ENCODE data around the gene PKN2.
"Not testable (repeated sequence)": the region's sequence is repeated elsewhere in the genome, so short reads cannot be mapped to it uniquely, and the experiment has no call there.

The PKN2 gene

GRCh38 chr1:88680911-88681622 is 3.0 kb upstream of the PKN2 start:
- no peak for DNase-seq

DNA sequence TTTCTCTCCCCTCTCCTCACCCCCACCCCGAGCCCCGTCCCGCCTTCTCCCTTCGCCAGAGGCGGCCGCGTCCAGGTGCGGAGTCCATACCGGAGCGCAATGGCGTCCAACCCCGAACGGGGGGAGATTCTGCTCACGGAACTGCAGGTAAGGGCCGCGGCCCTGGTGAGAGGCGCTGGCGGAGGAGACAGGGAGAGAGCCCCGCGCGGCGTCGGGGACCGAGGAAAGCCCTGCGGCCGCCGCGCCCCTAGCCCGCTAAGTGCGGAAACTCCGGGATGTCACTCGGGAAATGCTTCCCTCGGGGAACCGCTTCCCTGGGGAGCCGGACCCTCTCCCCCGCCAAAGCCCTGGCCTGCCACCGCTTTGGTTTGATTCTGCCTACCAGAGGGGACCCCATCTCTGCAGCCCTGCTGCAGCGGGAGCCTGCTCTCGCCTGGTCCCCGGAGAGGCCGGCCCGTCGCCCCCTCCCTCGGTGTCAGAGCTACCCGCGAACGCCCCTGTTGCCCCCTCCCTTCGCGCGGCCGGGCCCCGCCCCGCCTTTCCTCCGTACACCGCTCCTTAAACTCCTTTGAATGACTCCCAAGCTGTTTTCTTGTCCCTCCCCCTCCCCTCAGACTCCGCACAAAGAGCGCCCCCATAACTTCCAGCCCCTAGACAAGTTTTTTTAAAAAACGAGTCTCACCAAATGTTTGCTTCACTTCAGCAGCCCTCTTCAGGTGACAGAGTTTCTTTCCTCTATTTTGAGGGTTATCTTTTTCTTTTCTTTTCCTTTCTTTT is 597 bp downstream of the PKN2 start:
- DNase-seq: peak; percentile 53

GRCh38 chr1:88685259-88685620 is 1.2 kb downstream of the PKN2 start:
- no peak for DNase-seq

DNA sequence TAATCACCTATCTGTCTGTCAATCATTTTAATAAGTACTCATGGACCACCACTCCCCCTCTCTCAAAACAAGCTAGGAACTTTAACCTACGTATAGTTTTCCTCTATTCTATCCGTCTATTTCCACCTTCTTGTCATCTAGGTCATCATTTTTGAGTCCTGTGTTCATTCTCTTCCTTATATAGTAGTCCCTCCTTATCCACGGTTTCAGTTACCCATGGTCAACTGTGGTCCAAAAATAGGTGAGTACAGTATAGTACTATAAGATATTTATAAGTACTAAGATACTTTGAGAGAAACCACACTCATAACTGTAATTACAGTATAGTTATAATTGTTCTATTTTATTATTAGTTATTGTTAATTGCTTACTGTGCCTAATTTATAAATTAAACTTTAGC is 7.5 kb downstream of the PKN2 start:
- DNase-seq: no peak

- DNase-seq: no peak
Measured at GRCh38 chr1:88695781-88696180, 11.7 kb downstream of the PKN2 start.

- no peak for DNase-seq
Measured at GRCh38 chr1:88697503-88697902, 13.4 kb downstream of the PKN2 start.

DNA sequence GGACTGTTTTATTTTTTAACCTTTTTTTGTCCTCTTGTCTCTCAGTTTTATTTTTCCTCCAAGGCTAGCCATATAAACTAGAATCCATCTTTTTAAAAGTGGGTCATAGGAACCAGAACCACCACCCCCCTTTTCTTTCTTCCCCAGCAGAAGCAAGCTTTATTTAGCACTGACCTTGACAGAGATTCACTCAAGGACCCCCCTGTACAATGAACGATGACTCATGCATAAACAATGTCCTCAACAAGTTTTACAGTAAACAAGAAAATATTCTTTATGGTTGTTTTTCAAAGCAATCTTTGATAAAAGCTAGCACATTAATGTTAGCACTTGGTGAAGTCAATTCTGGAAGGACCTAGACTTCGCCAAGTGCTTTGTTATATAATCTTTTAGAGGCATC is 14.1 kb downstream of the PKN2 start:
- DNase-seq: no peak

GRCh38 chr1:88698764-88699163 is 14.7 kb downstream of the PKN2 start:
- DNase-seq: no peak

GRCh38 chr1:88700425-88701013 is 16.4 kb downstream of the PKN2 start:
- DNase-seq: no peak

- no peak for DNase-seq
Measured at GRCh38 chr1:88701275-88701674, 17.2 kb downstream of the PKN2 start.

- not testable (repeated sequence) for DNase-seq
Measured at GRCh38 chr1:88701793-88702192, 17.7 kb downstream of the PKN2 start.

DNA sequence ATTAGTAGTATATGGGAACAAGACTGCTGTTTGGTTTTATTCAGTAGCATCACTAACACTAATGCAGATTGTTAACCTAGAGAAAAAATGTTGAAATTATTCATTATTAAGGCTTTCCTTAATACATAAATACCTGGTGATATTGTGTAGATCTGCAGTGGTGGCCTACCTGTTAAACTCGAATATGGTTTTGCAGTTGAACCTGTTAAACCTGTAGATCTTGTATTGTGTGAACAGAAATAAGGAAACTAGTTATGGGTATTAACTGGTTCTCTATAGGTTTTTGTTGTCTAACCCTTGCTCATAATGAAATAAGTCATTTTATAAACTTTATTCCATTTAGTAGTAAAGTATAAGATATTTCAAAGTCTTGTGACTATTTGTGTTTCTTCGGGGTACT is 23.9 kb downstream of the PKN2 start:
- DNase-seq: no peak

DNA sequence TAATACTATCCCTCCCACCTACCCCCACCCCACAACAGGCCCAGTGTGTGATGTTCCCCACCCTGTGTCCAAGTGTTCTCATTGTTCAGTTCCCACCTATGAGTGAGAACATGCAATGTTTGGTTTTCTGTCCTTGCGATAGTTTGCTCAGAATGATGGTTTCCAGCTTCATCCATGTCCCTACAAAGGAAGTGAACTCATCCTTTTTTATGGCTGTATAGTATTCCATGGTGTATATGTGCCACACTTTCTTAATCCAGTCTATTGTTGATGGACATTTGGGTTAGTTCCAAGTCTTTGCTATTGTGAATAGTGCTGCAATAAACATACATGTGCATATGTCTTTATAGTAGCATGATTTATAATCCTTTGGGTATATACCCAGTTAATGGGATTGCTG is 28.8 kb downstream of the PKN2 start:
- DNase-seq: not testable (repeated sequence)

GRCh38 chr1:88716571-88716970 is 32.5 kb downstream of the PKN2 start:
- DNase-seq: not testable (repeated sequence)

DNA sequence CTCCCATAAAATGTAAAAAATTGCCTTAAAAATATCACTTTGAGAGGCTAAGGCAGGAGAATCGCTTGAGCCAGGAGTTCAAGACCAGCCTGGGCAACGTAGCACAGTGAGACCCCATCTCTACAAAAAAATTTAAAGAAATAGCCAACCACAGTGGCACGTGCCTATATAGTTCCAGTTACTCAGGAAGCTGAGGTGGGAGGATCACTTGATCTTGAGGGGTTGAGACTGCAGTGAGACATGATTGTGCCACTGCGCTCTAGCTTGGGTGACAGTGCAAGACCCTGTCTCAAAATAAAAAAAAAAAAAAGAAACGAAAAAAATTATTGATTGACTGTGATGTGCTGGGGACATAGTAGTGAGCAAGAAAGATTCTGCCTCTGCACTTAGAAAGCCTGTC is 38.4 kb downstream of the PKN2 start:
- no peak for DNase-seq

DNA sequence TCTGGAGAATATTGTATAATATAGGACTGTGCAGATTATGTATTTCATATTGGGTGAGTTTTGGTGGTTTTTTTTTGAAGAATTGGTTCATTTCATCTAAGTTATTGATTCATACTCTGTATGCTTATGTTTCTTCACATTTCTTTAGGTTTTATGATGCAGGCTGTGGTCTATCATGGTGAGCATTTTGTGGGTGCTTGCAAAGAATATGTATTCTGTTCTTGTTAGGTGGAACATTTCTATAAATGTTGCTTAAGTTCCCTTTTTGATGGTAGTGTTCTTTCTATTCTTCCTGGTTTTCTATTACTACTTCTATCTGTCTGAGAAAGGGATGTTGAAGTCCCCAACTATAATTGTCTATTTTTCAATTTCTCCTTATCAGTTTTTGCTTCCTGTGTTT is 42.6 kb downstream of the PKN2 start:
- DNase-seq: no peak

DNA sequence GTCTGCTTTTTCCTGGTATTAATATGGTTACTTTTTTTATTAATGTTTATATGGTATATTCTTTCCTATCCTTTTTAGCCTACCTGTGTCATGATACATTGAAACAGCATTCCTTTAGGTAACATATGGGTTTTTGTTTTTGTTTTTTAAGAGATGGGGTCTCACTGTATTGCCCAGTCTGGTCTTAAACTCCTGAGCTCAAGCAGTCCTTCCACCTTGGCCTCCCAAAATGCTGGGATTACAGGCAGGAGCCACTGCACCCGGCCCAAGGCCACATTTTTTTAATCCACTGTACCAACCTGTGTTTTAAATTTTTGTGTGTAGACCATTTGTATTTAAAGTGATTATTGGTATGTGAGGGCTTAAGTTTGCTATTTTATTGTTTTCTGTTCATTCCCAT is 43.1 kb downstream of the PKN2 start:
- no peak for DNase-seq

DNA sequence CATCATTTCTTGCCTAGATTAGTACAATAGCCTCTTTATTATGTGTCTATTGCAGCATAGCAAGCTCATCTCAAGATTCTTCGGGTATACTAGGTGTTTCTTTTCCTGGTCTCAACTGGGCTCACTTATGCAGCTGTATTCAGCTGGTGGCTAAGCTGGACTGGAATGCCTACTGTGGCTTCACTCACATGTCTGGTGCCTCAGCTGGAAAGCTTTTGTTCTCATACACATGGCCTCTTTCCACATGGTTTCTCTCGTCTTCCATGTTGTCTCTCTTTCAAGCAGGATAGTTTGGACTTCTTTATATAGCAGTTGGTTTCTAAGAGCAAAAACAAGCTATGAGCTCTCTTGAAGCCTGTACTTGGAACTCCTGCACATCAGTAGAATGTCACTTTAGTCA is 45.2 kb downstream of the PKN2 start:
- no peak for DNase-seq

- DNase-seq: no peak
Measured at GRCh38 chr1:88730132-88730675, 46.1 kb downstream of the PKN2 start.

DNA sequence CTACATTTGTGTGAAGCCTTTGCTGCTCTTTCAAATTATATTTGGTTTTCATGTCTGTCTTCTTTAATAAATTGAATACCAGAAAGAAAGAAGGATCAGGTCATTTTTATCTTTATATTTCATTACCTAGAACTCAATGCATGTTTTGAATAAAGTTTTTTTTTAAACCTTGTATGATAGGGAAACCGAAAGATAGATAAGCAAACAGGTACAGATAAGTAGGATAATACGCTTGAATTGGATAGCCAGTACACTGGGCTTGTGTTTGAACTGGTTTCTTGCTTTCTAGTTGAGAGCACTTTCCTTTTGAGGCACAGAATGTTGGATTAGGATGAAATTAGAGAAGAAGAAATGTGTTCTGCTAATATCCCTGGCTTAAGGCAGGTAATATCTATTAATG is 46.9 kb downstream of the PKN2 start:
- no peak for DNase-seq

DNA sequence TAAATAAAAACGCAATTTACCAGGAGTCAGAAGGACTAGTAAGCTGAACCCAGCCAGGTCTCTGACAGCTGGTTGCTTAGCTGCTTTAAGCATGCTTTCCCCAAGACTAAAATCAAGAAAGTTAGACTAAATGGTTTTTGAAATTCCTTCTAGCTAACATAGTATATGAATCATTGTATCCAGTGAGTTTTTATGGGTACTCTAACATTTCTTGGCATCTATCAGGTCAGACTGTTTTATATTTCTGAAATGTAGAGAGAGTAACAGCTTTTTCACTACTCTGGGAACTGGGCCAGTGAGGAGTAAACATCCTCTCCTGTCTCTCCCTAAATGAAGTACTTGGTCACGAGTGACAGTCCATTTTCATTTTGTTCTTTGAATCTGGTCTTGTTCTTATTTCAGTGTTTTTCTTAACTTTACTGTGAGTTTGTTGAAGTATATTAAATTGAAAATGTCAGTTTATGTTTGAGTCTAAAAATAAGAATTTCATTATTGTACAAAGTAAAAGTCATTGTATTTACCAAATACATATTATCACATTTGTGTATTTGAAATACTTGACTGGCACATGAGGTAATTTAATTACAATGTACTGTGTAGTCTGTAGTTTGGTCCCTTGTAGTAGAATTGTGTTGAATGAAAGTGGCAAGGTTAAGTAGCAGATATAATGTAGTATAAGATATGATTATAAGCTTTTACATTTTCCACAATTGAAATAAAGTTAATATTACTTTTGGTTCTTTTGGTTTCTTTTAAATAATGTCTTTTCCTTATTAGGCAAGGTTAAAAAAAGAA is 47.6 kb downstream of the PKN2 start:
- no peak for DNase-seq

GRCh38 chr1:88735382-88735781 is 51.3 kb downstream of the PKN2 start:
- DNase-seq: no peak

DNA sequence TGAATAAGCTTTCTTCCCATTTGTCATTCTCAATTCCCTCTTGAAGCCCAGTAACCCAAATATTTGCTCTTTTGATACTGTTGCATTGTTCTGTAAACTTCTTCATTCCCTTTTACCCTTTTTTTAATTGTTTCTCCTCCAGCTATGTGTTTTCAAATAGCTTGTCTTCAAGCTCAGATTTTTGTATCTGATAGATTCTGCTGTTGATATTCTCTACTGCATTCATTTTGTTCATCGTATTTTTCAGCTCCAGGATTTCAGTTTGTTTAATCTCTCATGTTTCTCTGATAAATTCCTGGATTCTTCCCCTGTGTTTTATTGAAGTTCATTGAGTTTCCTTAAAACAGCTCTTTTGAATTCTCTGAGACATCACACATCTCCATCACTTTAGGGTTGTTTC is 51.8 kb downstream of the PKN2 start:
- DNase-seq: no peak
